Lung (tissue), 12 donors: ENCODE data around the gene BAX. TPM values are rescaled to one million over a fixed set of nuclear protein-coding genes. Genes with fewer than 3 reads are reported as not detected.
A peak's percentile ranks its signal among the peaks of the same experiment; 100 is the strongest.
"Not testable (repeated sequence)": the region's sequence is repeated elsewhere in the genome, so short reads cannot be mapped to it uniquely, and the experiment has no call there.

Experiments
- ATAC-seq: fragments of 200-7000 bp; cut with Tn5 transposase; one replicate; pipeline ENCODE4 v1.9.1; 2020; ENCODE audit warnings: moderate number of reproducible peaks; ENCODE audit not compliant: insufficient read depth, low FRiP score
- DNase-seq, 3 donors: peaks; one replicate each; pipeline ENCODE4 v3.0.0-alpha.2; 2013 to 2017
- H3K27ac ChIP-seq, 2 donors: one replicate each; pipeline ENCODE4 v1.5.1; 2013; ENCODE audit warnings: mild to moderate bottlenecking in 2 of 2, moderate library complexity in 2 of 2, control low read depth in 1 of 2, inconsistent platforms in 1 of 2, low read depth in 1 of 2, low read length in 1 of 2
- H3K27me3 ChIP-seq, 3 donors: one replicate each; pipeline ENCODE4 v1.5.1; 2013; ENCODE audit warnings: low read length in 2 of 3; ENCODE audit not compliant: control insufficient read depth in 3 of 3, insufficient read depth in 3 of 3
- H3K36me3 ChIP-seq, 4 donors: one replicate each; pipeline ENCODE4 v1.5.1; 2013; ENCODE audit warnings: low read length in 4 of 4, mild to moderate bottlenecking in 1 of 4, moderate library complexity in 1 of 4; ENCODE audit not compliant: control insufficient read depth in 4 of 4, insufficient read depth in 4 of 4
- H3K4me1 ChIP-seq, 5 donors: one replicate each; pipeline ENCODE4 v1.5.1; 2013; ENCODE audit warnings: low read length in 5 of 5, mild to moderate bottlenecking in 2 of 5, moderate library complexity in 1 of 5; ENCODE audit not compliant: control insufficient read depth in 5 of 5, insufficient read depth in 5 of 5
- H3K4me3 ChIP-seq: one replicate; pipeline ENCODE4 v1.5.1; 2013; ENCODE audit warnings: mild to moderate bottlenecking, control low read depth, moderate library complexity
- H3K9ac ChIP-seq, 2 donors: one replicate each; pipeline ENCODE4 v1.5.1; 2013; ENCODE audit warnings: low read length in 2 of 2, control low read depth in 1 of 2; ENCODE audit not compliant: insufficient read depth in 1 of 2
- H3K9me3 ChIP-seq, 4 donors: one replicate each; pipeline ENCODE4 v1.5.1; 2013; ENCODE audit warnings: low read length in 3 of 4, mild to moderate bottlenecking in 1 of 4, moderate library complexity in 1 of 4; ENCODE audit not compliant: control insufficient read depth in 4 of 4, insufficient read depth in 3 of 4
- CTCF ChIP-seq: IDR thresholded peaks from 2 replicates; pipeline ENCODE4 v1.5.1; 2012; ENCODE audit warnings: mild to moderate bottlenecking; ENCODE audit errors: control extremely low read depth, extremely low read depth
- WGBS, 2 donors: extraction: QIAGEN DNeasy Blood & Tissue Kit; methylation state at CpG; one replicate each; pipeline ENCODE4 v1.1.7; 2013; 5-methylcytosine and 5-hydroxymethylcytosine counted together
- polyA plus RNA-seq, 2 donors: library from polyadenylated mRNA; stranded (reverse); fragments of 200-250 nt; gene quantifications; one replicate each; pipeline ENCODE4 v1.2.1, GENCODE V29; 2013
- total RNA-seq, 2 donors: library from RNA; depleted of rRNA in 1 of 2; stranded (reverse); fragments of >200 nt in 1 of 2; gene quantifications; one replicate each; pipeline ENCODE4 v1.2.1, GENCODE V29; 2014 to 2021
- donor health status: control.
- donor health status: control.
- donor health status: Bipolar disorder and iron deficiency.
- donor health status: healthy.
- donor health status: DM: yes; HTN: yes; CAD: no.

BAX gene
- total and polyA plus RNA-seq, 4 donors: 25.9 to 121 (median 104) TPM

DNA sequence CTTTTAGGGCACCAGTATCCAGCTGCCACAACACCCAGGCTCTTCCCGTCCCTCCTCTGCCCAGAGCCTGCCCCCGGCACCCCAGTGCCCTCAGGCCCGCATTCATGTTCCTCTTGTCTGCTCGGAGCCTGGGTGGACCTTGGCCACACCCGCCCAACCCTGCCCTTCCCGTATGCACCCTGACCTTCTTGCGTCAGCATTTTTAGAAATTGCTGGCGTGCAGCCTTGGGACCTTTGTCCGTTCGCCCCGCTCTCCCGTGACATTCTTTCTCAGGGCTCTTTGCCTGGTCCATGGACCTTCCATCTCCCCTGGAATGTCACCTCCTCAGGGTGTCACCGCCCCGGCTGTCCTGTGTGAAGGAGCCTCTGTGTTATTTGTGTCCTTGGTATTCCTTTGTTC is 47.0 kb upstream of the BAX start:
- no peak for DNase-seq
- H3K4me1 ChIP-seq: peaks cover 0 to 10% (median 0%) of the 10 kb centered on the region in 5 donors
- H3K9me3 ChIP-seq: no peaks in the 10 kb centered on the region
- no peak for TF ChIP-seq CTCF
- ATAC-seq: peak; percentile 59
- peak overlapping the region in 1 of 2 donors; percentile 75 for H3K27ac ChIP-seq
- no peak overlapping the region for H3K9ac ChIP-seq
- H3K36me3 ChIP-seq: peaks cover 9 to 50% (median 34%) of the 10 kb centered on the region in 4 donors
- H3K4me3 ChIP-seq: no peak overlapping the region
- WGBS, 2 donors: 70 to 79% methylated on average over 14 of the region's 14 CpGs
- no peaks in the 10 kb centered on the region for H3K27me3 ChIP-seq

- H3K4me3 ChIP-seq: not testable (repeated sequence)
Measured at GRCh38 chr19:48909424-48910077, 45.1 kb upstream of the BAX start.

GRCh38 chr19:48910803-48911202 is 43.9 kb upstream of the BAX start:
- Histone ChIP-seq H3K9me3 (no peaks in the 10 kb centered on the region), H3K36me3 (peaks cover 0 to 58% (median 36%) of the 10 kb centered on the region in 4 donors), H3K4me3 (no peak overlapping the region), H3K27ac (no peak overlapping the region), H3K4me1 (peaks cover 0 to 3% (median 0%) of the 10 kb centered on the region in 5 donors), H3K9ac (no peak overlapping the region), H3K27me3 (no peaks in the 10 kb centered on the region)
- no peak for TF ChIP-seq CTCF
- DNase-seq (no peak), ATAC-seq (no peak)
- 96% methylated on average over 2 of the region's 2 CpGs for WGBS, 2 donors

More at GRCh38 chr19:48909424-48910077, 45.1 kb upstream of the BAX start:
- not testable (repeated sequence) for DNase-seq, H3K9me3 ChIP-seq, H3K4me1 ChIP-seq, H3K9ac ChIP-seq, ATAC-seq, H3K27me3 ChIP-seq
- 94 to 97% methylated on average over 11 of the region's 11 CpGs for WGBS, 2 donors
- H3K36me3 ChIP-seq: peaks cover 9 to 61% (median 43%) of the 10 kb centered on the region in 4 donors
- peak overlapping the region in 1 of 2 donors; percentile 61 for H3K27ac ChIP-seq

GRCh38 chr19:48913114-48913889 is 41.4 kb upstream of the BAX start:
- 95 to 97% methylated on average over 9 of the region's 9 CpGs for WGBS, 2 donors
- H3K27me3 ChIP-seq: no peaks in the 10 kb centered on the region
- H3K4me1 ChIP-seq: peaks cover 0 to 3% (median 0%) of the 10 kb centered on the region in 5 donors
- H3K27ac ChIP-seq: no peak overlapping the region
- H3K36me3 ChIP-seq: peaks cover 0 to 55% (median 37%) of the 10 kb centered on the region in 4 donors
- no peak overlapping the region for H3K4me3 ChIP-seq
- DNase-seq (no peak), ATAC-seq (no peak)
- TF ChIP-seq CTCF: no peak
- H3K9ac ChIP-seq: no peak overlapping the region
- no peaks in the 10 kb centered on the region for H3K9me3 ChIP-seq
